Measurements from ENCODE around the gene SLIT3. TPM values are rescaled to one million over a fixed set of nuclear protein-coding genes. Genes with fewer than 3 reads are reported as not detected.

Gene SLIT3
- total and polyA plus RNA-seq, 9 of the 15 experiments (the other 6 are each of a cell fraction or from before 2014, with no cell fraction given) = 0.01 to 0.04 TPM; not detected in 7

- TF ChIP-seq TFAP4 (CRISPR knock-in tag; IDR thresholded peaks at IDR 0.05; ENCODE audit: borderline replicate concordance) (no peak), ZFP36 (IDR thresholded peaks at IDR 0.05; ENCODE audit: low read depth, low read length, partially characterized antibody) (no peak), CREB3L1 (IDR thresholded peaks at IDR 0.05; ENCODE audit: borderline replicate concordance, low read depth) (no peak), BRF2 (IDR thresholded peaks at IDR 0.05; ENCODE audit: borderline replicate concordance, insufficient read depth, insufficient read length) (no peak), SMC3 (conservative IDR thresholded peaks at IDR 0.05; ENCODE audit: insufficient read depth, low read depth, low read length) (no peak), MLLT1 (IDR thresholded peaks at IDR 0.05) (no peak), MCM7 (IDR thresholded peaks at IDR 0.05) (no peak), ZNF398 (CRISPR knock-in tag; IDR thresholded peaks at IDR 0.05) (no peak), XRCC3 (IDR thresholded peaks at IDR 0.05) (no peak), DIDO1 (tag; IDR thresholded peaks at IDR 0.05; ENCODE audit: low read depth) (no peak)
These were observed 547.2 kb downstream of the SLIT3 start (continued) for GRCh38 chr5:168753691-168754254.
